Activated CD8-positive, alpha-beta T cell treated with anti-CD3 and anti-CD28 coated beads for 36 hours (primary cell): ENCODE measurements around the gene HLA-DPB1. TPM values are rescaled to one million over a fixed set of nuclear protein-coding genes. Genes with fewer than 3 reads are reported as not detected.
A peak's percentile ranks its signal among the peaks of the same experiment; 100 is the strongest.

Experiments
- ATAC-seq: fragments of 200-7000 bp; cut with Tn5 transposase; one replicate; pipeline ENCODE4 v1.10.0; 2021; ENCODE audit warnings: mild to moderate bottlenecking, moderate library complexity
- CTCF ChIA-PET: fragments of 350-600 bp; sonication (Branson Sonifier 250); formaldehyde crosslinking; loops from one replicate; lab custom pipeline; 2021; ENCODE audit warnings: antibody characterized with exemption; lab: Charles Lee
- POLR2A ChIA-PET: fragments of 350-600 bp; sonication (Branson Sonifier 250); formaldehyde crosslinking; loops from one replicate; lab custom pipeline; 2021; ENCODE audit warnings: antibody characterized with exemption; lab: Charles Lee
- DNase-seq: peaks from one replicate; pipeline ENCODE4 v3.0.0-alpha.2; 2020
- H3K27ac Mint-ChIP-seq: one replicate; pipeline ENCODE4 v1.8.0; 2021; ENCODE audit warnings: mild to moderate bottlenecking, mixed read lengths
- H3K27me3 Mint-ChIP-seq: one replicate; pipeline ENCODE4 v1.8.0; 2021; ENCODE audit warnings: mixed read lengths
- H3K36me3 Mint-ChIP-seq: one replicate; pipeline ENCODE4 v1.8.0; 2021; ENCODE audit warnings: low read depth, mixed read lengths
- H3K4me1 Mint-ChIP-seq: one replicate; pipeline ENCODE4 v1.8.0; 2021; ENCODE audit warnings: low read depth, mixed read lengths
- H3K4me3 Mint-ChIP-seq: one replicate; pipeline ENCODE4 v1.8.0; 2021; ENCODE audit warnings: mild to moderate bottlenecking, moderate library complexity, mixed read lengths
- H3K9me3 Mint-ChIP-seq: one replicate; pipeline ENCODE4 v1.8.0; 2021; ENCODE audit warnings: mixed read lengths
- CTCF ChIP-seq: fragments of 200-600 bp; IDR thresholded peaks from one replicate; pipeline ENCODE4 v1.8.0; 2022; ENCODE audit warnings: antibody characterized with exemption, mild to moderate bottlenecking
- intact Hi-C: fragments of 100-400 bp; cut with micrococcal nuclease; formaldehyde crosslinking; loops from one replicate; pipeline ENCODE4 v1.10.0; 2022
- total RNA-seq, 2 experiments: library from RNA; stranded (reverse); gene quantifications; one replicate each; pipeline ENCODE4 v1.2.3, GENCODE V29; 2021

Gene HLA-DPB1
- 10 to 100 TPM; 12.3 to 14.8 TPM for total RNA-seq

GRCh38 chr6:33075568-33076405 is at the start of gene HLA-DPB1:
Gene HLA-DPB1, plus strand, starts transcription at chr6:33075990. Its CDS starts 52 bp downstream, at chr6:33076042.
- H3K27ac Mint-ChIP-seq = peak within 1 kb of the TSS; percentile 49
- no peaks in the 10 kb centered on the region for H3K36me3 Mint-ChIP-seq
- TF ChIP-seq CTCF = no peak
- DNase-seq (peak; percentile 25), ATAC-seq (peak; percentile 94)
- ChIA-PET POLR2A (interaction anchor here (0.7 to 1.2 kb wide), 3 partner anchors 14 to 104 kb away, joined by 3 to 4 read pairs (median 3); no protein-coding TSS in a partner anchor), CTCF (interaction anchor here (0.7 to 1.7 kb wide), 11 partner anchors 10 to 173 kb away, joined by 3 to 18 read pairs (median 3); no protein-coding TSS in a partner anchor)
- H3K27me3 Mint-ChIP-seq = no peaks in the 10 kb centered on the region
- H3K4me3 Mint-ChIP-seq = peak within 1 kb of the TSS; percentile 75
- intact Hi-C loops = loop anchor here (5.0 kb wide), 2 partner anchors 58 to 73 kb away; no protein-coding TSS in a partner anchor
- H3K9me3 Mint-ChIP-seq = no peaks in the 10 kb centered on the region
- H3K4me1 Mint-ChIP-seq = peaks cover 54% of the 10 kb centered on the region

GRCh38 chr6:33028220-33028849 is 47.5 kb upstream of the HLA-DPB1 start:
- H3K27me3 Mint-ChIP-seq = peaks cover 4% of the 10 kb centered on the region
- ATAC-seq = no peak
- TF ChIP-seq CTCF = no peak
- no peaks in the 10 kb centered on the region for H3K36me3 Mint-ChIP-seq
- no peak overlapping the region for H3K4me3 Mint-ChIP-seq
- no peak overlapping the region for H3K27ac Mint-ChIP-seq
- ChIA-PET POLR2A (no interaction called here), CTCF (interaction anchor here (1.1 to 2.2 kb wide), 3 partner anchors 14 to 94 kb away, joined by 3 to 6 read pairs (median 4); no protein-coding TSS in a partner anchor)
- no peaks in the 10 kb centered on the region for H3K9me3 Mint-ChIP-seq
- intact Hi-C loops = no loop called here
- DNase-seq = no peak
- H3K4me1 Mint-ChIP-seq = peaks cover 13% of the 10 kb centered on the region

GRCh38 chr6:33029328-33030184 is 46.2 kb upstream of the HLA-DPB1 start:
- intact Hi-C loops = no loop called here
- H3K9me3 Mint-ChIP-seq = peaks cover 2% of the 10 kb centered on the region
- H3K27ac Mint-ChIP-seq = peak overlapping the region; percentile 16
- peaks cover 9% of the 10 kb centered on the region for H3K27me3 Mint-ChIP-seq
- H3K36me3 Mint-ChIP-seq = no peaks in the 10 kb centered on the region
- H3K4me3 Mint-ChIP-seq = no peak overlapping the region
- ChIA-PET POLR2A (interaction anchor here (0.9 to 1.4 kb wide), 2 partner anchors 29 to 184 kb away, joined by 3 read pairs; no protein-coding TSS in a partner anchor), CTCF (interaction anchor here (0.8 to 2.2 kb wide), 5 partner anchors 13 to 161 kb away, joined by 3 to 6 read pairs (median 4); no protein-coding TSS in a partner anchor)
- peak; percentile 85 for ATAC-seq
- TF ChIP-seq CTCF = no peak
- H3K4me1 Mint-ChIP-seq = peaks cover 13% of the 10 kb centered on the region
- peak; percentile 40 for DNase-seq

- H3K27ac Mint-ChIP-seq = no peak overlapping the region
- ChIA-PET POLR2A (interaction anchor here (1.4 kb wide), 1 partner anchor 29 kb away, joined by 3 read pairs; no protein-coding TSS in a partner anchor), CTCF (interaction anchor here (2.2 kb wide), 1 partner anchor 46 kb away, joined by 6 read pairs; no protein-coding TSS in a partner anchor)
- intact Hi-C loops = no loop called here
- ATAC-seq (no peak), DNase-seq (no peak)
- peaks cover 8% of the 10 kb centered on the region for H3K9me3 Mint-ChIP-seq
- H3K4me1 Mint-ChIP-seq = peaks cover 13% of the 10 kb centered on the region
- no peak for TF ChIP-seq CTCF
- peaks cover 10% of the 10 kb centered on the region for H3K27me3 Mint-ChIP-seq
- no peak overlapping the region for H3K4me3 Mint-ChIP-seq
- H3K36me3 Mint-ChIP-seq = no peaks in the 10 kb centered on the region
Measured at GRCh38 chr6:33030245-33030644, 45.5 kb upstream of the HLA-DPB1 start.
